HL-60 (cell line): Measurements from ENCODE around the gene RAD51C.

Source experiments
- GABPA ChIP-seq: IDR thresholded peaks from 2 replicates; pipeline ENCODE4 v1.6.1; 2012; ENCODE audit warnings: low read depth
- POLR2AphosphoS5 ChIP-seq: IDR thresholded peaks from 2 replicates; pipeline ENCODE4 v1.6.1; 2012; ENCODE audit warnings: low read depth
- REST ChIP-seq: IDR thresholded peaks from 2 replicates; pipeline ENCODE4 v1.6.1; 2012; ENCODE audit warnings: low read depth; ENCODE audit not compliant: insufficient replicate concordance
- SPI1 ChIP-seq: IDR thresholded peaks from 2 replicates; pipeline ENCODE4 v1.6.1; 2012; ENCODE audit warnings: low read depth, mild to moderate bottlenecking, borderline replicate concordance
- TF ChIP-seq, protein P1 (sequence below): IDR thresholded peaks from one replicate; pipeline ENCODE4 v1.5.1; 2011; ENCODE audit warnings: low read length, control low read depth, inconsistent platforms; ENCODE audit not compliant: insufficient read depth

GRCh38 chr17:58694302-58694701 lies 1.9 kb downstream of the RAD51C start:
- TF ChIP-seq, protein P1, sequence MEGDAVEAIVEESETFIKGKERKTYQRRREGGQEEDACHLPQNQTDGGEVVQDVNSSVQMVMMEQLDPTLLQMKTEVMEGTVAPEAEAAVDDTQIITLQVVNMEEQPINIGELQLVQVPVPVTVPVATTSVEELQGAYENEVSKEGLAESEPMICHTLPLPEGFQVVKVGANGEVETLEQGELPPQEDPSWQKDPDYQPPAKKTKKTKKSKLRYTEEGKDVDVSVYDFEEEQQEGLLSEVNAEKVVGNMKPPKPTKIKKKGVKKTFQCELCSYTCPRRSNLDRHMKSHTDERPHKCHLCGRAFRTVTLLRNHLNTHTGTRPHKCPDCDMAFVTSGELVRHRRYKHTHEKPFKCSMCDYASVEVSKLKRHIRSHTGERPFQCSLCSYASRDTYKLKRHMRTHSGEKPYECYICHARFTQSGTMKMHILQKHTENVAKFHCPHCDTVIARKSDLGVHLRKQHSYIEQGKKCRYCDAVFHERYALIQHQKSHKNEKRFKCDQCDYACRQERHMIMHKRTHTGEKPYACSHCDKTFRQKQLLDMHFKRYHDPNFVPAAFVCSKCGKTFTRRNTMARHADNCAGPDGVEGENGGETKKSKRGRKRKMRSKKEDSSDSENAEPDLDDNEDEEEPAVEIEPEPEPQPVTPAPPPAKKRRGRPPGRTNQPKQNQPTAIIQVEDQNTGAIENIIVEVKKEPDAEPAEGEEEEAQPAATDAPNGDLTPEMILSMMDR = no peak
- TF ChIP-seq POLR2AphosphoS5 = no peak
- TF ChIP-seq GABPA = no peak
- no peak for TF ChIP-seq REST
- no peak for TF ChIP-seq SPI1
